Measurements from ENCODE around the gene ZW10. TPM values are rescaled to one million over a fixed set of nuclear protein-coding genes. Genes with fewer than 3 reads are reported as not detected.
A peak's percentile ranks its signal among the peaks of the same experiment; 100 is the strongest.

The ZW10 gene
- total and polyA plus RNA-seq, 2 experiments from 2014 or later, result 12.3 to 30.5 TPM

- H3K79me2 ChIP-seq (replicated peaks; ENCODE audit: insufficient read depth), result peaks cover 14% of the 10 kb centered on the region; the same call in 1 of the 2 replicates
- 0 out of 2 replicates have a peak, but pooled peaks cover 6% of the 10 kb centered on the region for H3F3A ChIP-seq (replicated peaks; ENCODE audit: low read depth)
- no peak overlapping the region for H2AFZ ChIP-seq
- no peaks in the 10 kb centered on the region for H3K4me1 ChIP-seq (ENCODE audit: insufficient read depth)
- H3K27me3 Mint-ChIP-seq (ENCODE audit: insufficient read depth, low read depth, poor library complexity), result no peaks in the 10 kb centered on the region
- H3K27ac Mint-ChIP-seq, result 0 out of 2 replicates have a peak overlapping the region, but pooled peaks have one; percentile 23
- H3K9me3 Mint-ChIP-seq, result no peaks in the 10 kb centered on the region
- no peaks in the 10 kb centered on the region for H3K9me2 ChIP-seq (ENCODE audit: insufficient read depth)
- no peak for TF ChIP-seq ZNF114 (CRISPR knock-in tag; IDR thresholded peaks at IDR 0.05)
- TF ChIP-seq JUNB (IDR thresholded peaks at IDR 0.05; ENCODE audit: unreplicated experiment), result no peak
- no peak for TF ChIP-seq ETS1 (IDR thresholded peaks at IDR 0.05)
- TF ChIP-seq CREB1 (CRISPR knock-in tag; IDR thresholded peaks at IDR 0.05; ENCODE audit: low read depth), result no peak
- no peak for TF ChIP-seq NANOG (IDR thresholded peaks at IDR 0.05; ENCODE audit: borderline replicate concordance)
- no peak for TF ChIP-seq EZH2 (IDR thresholded peaks at IDR 0.05; ENCODE audit: low read depth, unreplicated experiment)
- no peaks in the 10 kb centered on the region; the same call in 1 of the 2 replicates for H4K20me1 ChIP-seq (replicated peaks; ENCODE audit: insufficient read depth)
- peak overlapping the region; percentile 82 for H3K27ac ChIP-seq (ENCODE audit: low read depth)
- no peak overlapping the region for H3K4me3 ChIP-seq
- DNase-seq (ENCODE audit: low spot score) (no peak), ATAC-seq (no peak)
- H3K4me2 ChIP-seq, result no peak overlapping the region
- no peaks in the 10 kb centered on the region for H3K27me3 ChIP-seq (ENCODE audit: insufficient read depth)
- H3K36me3 ChIP-seq (ENCODE audit: insufficient read depth), result peaks cover 74% of the 10 kb centered on the region
- H3K4me3 Mint-ChIP-seq, result no peak overlapping the region
- H3K36me3 Mint-ChIP-seq (ENCODE audit: low read depth), result peaks cover 82% of the 10 kb centered on the region
- peaks cover 6% of the 10 kb centered on the region; the same call in 2 of the 3 replicates for H3K4me1 Mint-ChIP-seq
Observed at GRCh38 chr11:113817162-113817561, 43.7 kb upstream of the ZW10 start.

GRCh38 chr11:113814181-113814580 is 40.7 kb upstream of the ZW10 start:
- Histone ChIP-seq H2AFZ (no peak overlapping the region), H3K27ac (ENCODE audit: low read depth) (peak overlapping the region; percentile 14; the same call in 1 of the 2 replicates), H3K4me2 (no peak overlapping the region), H3K36me3 (ENCODE audit: insufficient read depth) (peaks cover 59% of the 10 kb centered on the region), H4K20me1 (replicated peaks; ENCODE audit: insufficient read depth) (peaks cover 4% of the 10 kb centered on the region), H3K79me2 (replicated peaks; ENCODE audit: insufficient read depth) (peaks cover 6% of the 10 kb centered on the region; the same call in 1 of the 2 replicates), H3K27me3 (ENCODE audit: insufficient read depth) (no peaks in the 10 kb centered on the region), H3F3A (replicated peaks; ENCODE audit: low read depth) (0 out of 2 replicates have a peak, but pooled peaks cover 6% of the 10 kb centered on the region), H3K9me2 (ENCODE audit: insufficient read depth) (no peaks in the 10 kb centered on the region), H3K4me1 (ENCODE audit: insufficient read depth) (no peaks in the 10 kb centered on the region), H3K4me3 (no peak overlapping the region)
- no peak overlapping the region for H3K4me3 Mint-ChIP-seq
- DNase-seq (ENCODE audit: low spot score) (no peak), ATAC-seq (no peak)
- no peaks in the 10 kb centered on the region for H3K9me3 Mint-ChIP-seq
- no peak overlapping the region for H3K27ac Mint-ChIP-seq
- H3K27me3 Mint-ChIP-seq (ENCODE audit: insufficient read depth, low read depth, poor library complexity), result peaks cover 2% of the 10 kb centered on the region
- H3K36me3 Mint-ChIP-seq (ENCODE audit: low read depth), result peaks cover 80% of the 10 kb centered on the region
- TF ChIP-seq EZH2phosphoT487 (IDR thresholded peaks at IDR 0.05; ENCODE audit: unreplicated experiment) (no peak), STAT1 (IDR thresholded peaks at IDR 0.05; ENCODE audit: unreplicated experiment) (no peak), REST (IDR thresholded peaks at IDR 0.05; ENCODE audit: unreplicated experiment) (no peak), ZNF331 (CRISPR knock-in tag; IDR thresholded peaks at IDR 0.05; ENCODE audit: low read depth) (no peak), NANOG (IDR thresholded peaks at IDR 0.05; ENCODE audit: borderline replicate concordance) (no peak), EZH2 (IDR thresholded peaks at IDR 0.05; ENCODE audit: low read depth, unreplicated experiment) (no peak), JUNB (IDR thresholded peaks at IDR 0.05; ENCODE audit: unreplicated experiment) (no peak), CREB1 (CRISPR knock-in tag; IDR thresholded peaks at IDR 0.05; ENCODE audit: low read depth) (no peak)
- peaks cover 6% of the 10 kb centered on the region; the same call in 2 of the 3 replicates for H3K4me1 Mint-ChIP-seq
